GM12878 (cell line): ENCODE results near the gene RHPN2.

ENCODE experiments used
- NR2C1 ChIP-seq: fragments of 450-650 bp; IDR thresholded peaks from 2 replicates; pipeline ENCODE4 v1.6.1; 2017; ENCODE audit warnings: antibody characterized with exemption, mild to moderate bottlenecking, moderate library complexity
- SMC3 ChIP-seq: IDR thresholded peaks from 2 replicates; pipeline ENCODE4 v1.6.1; 2011; ENCODE audit warnings: low read length, improper control_type of control experiment, borderline replicate concordance

GRCh38 chr19:32933571-32933970 is 131.1 kb downstream of the RHPN2 start:
- TF ChIP-seq SMC3 (no peak), NR2C1 (no peak)
